NB4 (cell line): ENCODE measurements around the gene OR6Q1.

Source experiments
- DNase-seq: peaks from one replicate; pipeline ENCODE4 v3.0.0; 2010; ENCODE audit warnings: low read depth
- H3K4me3 ChIP-seq: one replicate; pipeline ENCODE4 v1.5.1; 2011; ENCODE audit warnings: mild to moderate bottlenecking, low read depth, low read length, moderate library complexity
- CTCF ChIP-seq: IDR thresholded peaks from one replicate; pipeline ENCODE4 v1.5.1; 2012; ENCODE audit warnings: low read depth, low read length
- MAX ChIP-seq: IDR thresholded peaks from 2 replicates; pipeline ENCODE4 v1.6.1; 2011; ENCODE audit warnings: low read depth, low read length
- MYC ChIP-seq: IDR thresholded peaks from 2 replicates; pipeline ENCODE4 v1.6.1; 2011; ENCODE audit warnings: low read depth, low read length
- POLR2A ChIP-seq: IDR thresholded peaks from 2 replicates; pipeline ENCODE4 v1.6.1; 2011; ENCODE audit warnings: mild to moderate bottlenecking; ENCODE audit not compliant: insufficient read length; ENCODE audit errors: extremely low read depth

The OR6Q1 gene

GRCh38 chr11:58024601-58025091 lies 6.1 kb upstream of the OR6Q1 start:
- TF ChIP-seq CTCF: no peak
- TF ChIP-seq MAX: no peak
- TF ChIP-seq MYC: no peak
- TF ChIP-seq POLR2A: no peak

GRCh38 chr11:58027341-58027740 lies 3.4 kb upstream of the OR6Q1 start:
- H3K4me3 ChIP-seq: no peak overlapping the region
- no peak for DNase-seq
- TF ChIP-seq CTCF (no peak), MYC (no peak), POLR2A (no peak), MAX (no peak)

More at GRCh38 chr11:58024601-58025091, 6.1 kb upstream of the OR6Q1 start:
- H3K4me3 ChIP-seq: no peak overlapping the region
- no peak for DNase-seq

GRCh38 chr11:58028687-58029411 lies 1.9 kb upstream of the OR6Q1 start:
- peak; percentile 9 for DNase-seq
- TF ChIP-seq CTCF (no peak), MAX (no peak), MYC (no peak), POLR2A (no peak)
- no peak overlapping the region for H3K4me3 ChIP-seq

GRCh38 chr11:58034471-58034870 lies 3.7 kb downstream of the OR6Q1 start:
- TF ChIP-seq MYC (no peak), CTCF (no peak), MAX (no peak), POLR2A (no peak)
- H3K4me3 ChIP-seq: no peak overlapping the region
- no peak for DNase-seq

GRCh38 chr11:58039589-58039988 lies 8.8 kb downstream of the OR6Q1 start:
- H3K4me3 ChIP-seq: no peak overlapping the region
- TF ChIP-seq CTCF: no peak
- no peak for TF ChIP-seq MAX
- no peak for TF ChIP-seq POLR2A
- no peak for DNase-seq

- no peak for DNase-seq
- H3K4me3 ChIP-seq: no peak overlapping the region
- TF ChIP-seq MYC: no peak
- no peak for TF ChIP-seq MAX
- TF ChIP-seq POLR2A: no peak
- TF ChIP-seq CTCF: no peak
Observed at GRCh38 chr11:58043379-58043778, 12.6 kb downstream of the OR6Q1 start.
